Measurements from ENCODE around the gene HDLBP.

The HDLBP gene

GRCh38 chr2:241273210-241274020 lies 42.1 kb downstream of the HDLBP start:
- no peak for DNase-seq (ENCODE audit: low read depth)

DNA sequence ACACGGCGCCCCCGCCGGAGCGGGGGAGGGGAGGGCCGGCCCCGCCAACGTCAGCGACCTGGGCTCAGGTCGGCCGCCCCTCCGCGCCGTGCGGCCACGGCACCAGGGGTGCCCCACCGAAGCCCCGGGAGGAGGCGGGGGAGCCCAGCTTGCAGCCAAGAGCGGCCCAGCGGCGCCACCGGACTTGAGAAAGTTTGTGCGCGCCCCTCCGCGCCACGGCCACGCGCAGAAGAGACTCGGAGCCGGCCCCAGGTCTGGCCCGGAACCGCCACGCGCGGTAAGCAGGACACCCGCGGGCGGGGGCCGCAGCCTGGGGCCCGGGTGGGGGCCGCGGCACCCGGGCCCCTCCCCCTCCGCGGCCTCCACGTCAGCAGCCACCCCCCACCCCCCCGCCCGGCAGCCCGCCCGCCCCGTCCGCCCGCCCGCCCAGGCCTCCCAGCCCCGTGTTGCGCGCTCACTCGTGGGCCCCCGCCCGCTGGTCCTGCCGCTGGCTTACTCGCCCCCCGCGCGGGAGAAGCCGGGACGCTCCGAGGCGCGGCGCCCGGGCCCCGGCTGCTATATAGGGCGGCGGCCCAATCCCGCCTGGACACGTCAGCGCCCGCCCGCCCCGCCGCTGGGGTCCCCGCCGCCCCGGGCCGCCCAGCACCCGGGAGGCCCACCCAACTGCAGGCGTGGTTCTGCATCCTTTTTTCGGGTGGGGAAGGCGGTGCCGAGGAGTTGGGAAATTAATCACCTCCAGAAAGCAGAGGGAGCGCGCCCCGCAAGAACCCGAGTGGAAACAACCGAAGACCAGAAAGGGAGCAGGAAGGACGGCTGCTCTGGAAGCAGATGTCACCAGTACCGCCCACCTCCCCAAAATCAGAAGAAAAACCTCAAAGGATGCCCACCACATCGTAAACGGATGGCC lies 42.9 kb downstream of the HDLBP start:
- peak; percentile 85 for DNase-seq (ENCODE audit: low read depth)

DNA sequence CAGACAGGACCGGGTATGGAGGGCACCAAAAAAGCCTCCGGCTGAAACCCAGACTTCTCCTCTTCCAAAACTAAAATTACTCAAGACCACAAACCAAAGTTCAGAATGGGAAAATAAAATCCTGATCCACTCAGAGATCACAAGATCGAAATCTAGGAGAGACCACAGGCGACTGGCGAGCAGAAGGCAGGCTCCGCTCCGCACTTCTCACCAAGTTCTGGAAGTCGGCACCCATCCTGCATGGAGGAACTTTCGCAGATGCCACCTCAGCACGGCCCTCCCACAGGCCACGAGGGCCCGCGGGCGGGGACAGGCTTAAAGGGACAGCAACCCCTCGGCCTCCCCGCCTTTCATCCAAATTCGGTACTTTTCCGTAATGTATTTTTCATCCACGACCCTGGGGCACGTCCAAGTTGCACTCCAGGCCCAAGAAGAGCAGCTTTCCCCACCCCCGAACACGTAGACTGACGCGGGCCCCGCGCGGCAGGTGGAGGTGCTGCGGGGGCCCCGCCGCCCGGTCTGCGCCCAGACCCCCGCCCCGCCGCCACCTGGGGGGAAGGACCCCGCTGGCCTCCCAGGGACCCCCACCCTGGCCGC lies 43.7 kb downstream of the HDLBP start:
- peak; percentile 90 for DNase-seq (ENCODE audit: low read depth)

DNA sequence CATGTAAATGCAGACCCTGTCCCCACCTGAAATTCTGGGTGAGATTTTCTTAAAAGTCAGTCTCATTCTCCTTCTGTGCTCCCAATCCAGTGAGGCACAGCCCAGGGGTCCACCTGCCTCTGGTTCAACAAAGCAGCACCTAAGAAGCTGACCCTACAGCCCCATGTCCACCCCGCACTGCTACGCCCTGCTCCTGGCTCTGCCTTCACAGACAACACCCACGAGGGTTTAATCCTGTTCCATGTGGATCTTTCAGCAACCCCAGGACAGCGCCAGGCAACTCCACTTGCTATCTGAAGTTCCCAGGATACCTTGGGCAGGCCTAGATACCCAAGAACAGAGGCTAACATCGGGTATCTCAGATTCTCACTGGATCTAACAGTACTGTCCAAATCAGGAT lies 44.9 kb downstream of the HDLBP start:
- no peak for DNase-seq (ENCODE audit: low read depth)

DNA sequence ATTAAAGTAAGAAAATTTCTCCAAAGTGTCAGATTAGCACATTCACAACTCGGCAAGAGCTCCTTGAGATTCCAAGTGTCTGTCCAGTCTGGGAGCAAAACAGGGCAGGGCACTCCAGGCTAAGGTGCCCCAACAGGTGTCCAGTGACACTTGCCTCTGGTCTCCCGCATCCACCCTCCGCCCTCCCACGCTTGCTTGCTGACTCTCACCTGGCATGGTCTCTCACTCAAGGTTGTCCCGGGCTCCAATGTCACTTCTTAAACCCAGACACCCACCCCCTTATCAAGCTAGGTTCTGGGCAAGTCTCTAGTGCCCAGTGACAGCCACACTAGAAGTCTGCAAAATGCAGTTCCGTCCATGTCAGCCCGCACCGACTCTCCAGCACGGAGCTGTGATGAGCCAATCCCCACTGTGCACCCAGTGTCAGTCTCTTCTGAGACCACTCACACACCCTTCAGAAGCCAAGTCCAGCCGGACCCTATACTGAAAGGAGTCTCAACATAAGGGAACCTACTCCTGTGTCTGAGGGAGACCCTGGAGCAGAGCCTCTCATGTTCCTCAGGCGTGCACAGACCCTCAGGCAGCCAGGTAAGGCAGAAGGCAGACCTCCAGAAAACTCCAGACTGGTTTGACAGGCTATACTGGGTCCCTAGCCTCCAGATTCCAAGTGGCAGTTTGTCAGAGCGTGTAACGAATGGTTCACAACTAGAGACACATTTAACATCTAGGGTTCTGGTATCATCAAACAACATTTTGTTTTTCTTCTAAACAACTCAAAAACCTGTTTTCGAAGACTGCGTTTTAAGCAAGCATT lies 45.6 kb downstream of the HDLBP start:
- DNase-seq (ENCODE audit: low read depth) = no peak

DNA sequence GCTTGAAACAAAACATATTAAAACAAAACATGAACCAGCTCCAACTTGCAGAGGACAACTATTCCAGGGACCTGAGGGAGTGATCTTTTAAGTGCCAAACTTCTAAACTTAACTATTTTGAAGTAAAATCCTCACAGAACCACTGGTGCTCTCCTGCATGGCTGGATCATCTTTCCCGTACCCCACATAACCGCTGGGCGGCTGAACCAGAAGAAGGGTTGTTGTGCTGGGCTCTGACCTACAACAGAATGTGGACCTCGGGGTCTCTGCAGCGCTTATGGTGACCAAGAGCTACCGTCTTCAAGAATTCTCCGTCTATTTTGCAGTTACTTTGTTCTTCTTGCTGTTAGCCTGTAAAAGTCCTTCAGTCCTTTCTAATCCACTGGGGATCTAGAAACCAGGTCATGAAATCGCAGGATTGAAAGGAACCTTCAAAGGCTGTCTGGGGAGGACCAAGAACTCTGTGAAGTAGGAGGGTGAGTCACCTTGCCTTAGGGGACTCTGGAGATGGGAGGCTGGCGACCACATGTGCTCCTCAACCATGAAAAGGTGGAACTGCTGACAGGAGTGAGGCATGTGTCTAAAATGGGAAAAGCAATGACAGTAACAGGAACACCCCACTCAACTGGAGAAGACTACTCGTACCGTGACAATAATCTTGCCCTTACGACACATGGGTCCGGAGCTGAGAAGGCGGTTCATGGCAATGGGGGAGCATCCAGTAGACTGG lies 46.6 kb downstream of the HDLBP start:
- peak; percentile 83 for DNase-seq (ENCODE audit: low read depth)

DNA sequence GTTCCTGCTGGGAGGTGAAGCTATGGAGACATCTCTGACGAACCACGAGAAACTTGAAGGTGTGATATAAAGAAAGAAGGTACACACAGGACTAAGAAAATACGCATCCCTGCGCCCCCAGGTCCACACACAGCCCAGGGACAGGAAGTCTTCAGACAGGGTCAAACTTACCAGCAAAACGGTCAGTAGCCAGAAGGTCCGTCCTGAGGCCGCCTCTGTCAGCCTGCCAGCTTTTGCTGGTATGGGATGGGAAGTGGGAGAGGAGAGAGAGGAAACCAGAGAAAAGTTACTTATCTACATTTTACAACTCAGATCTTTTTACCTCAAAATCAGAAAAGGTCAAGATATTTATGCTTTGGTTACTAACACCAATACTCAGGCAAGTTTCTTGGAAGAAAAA lies 47.2 kb downstream of the HDLBP start:
- peak; percentile 16 for DNase-seq (ENCODE audit: low read depth)

- DNase-seq (ENCODE audit: low read depth) = no peak
Observed at GRCh38 chr2:241267249-241268067, 48.0 kb downstream of the HDLBP start.

DNA sequence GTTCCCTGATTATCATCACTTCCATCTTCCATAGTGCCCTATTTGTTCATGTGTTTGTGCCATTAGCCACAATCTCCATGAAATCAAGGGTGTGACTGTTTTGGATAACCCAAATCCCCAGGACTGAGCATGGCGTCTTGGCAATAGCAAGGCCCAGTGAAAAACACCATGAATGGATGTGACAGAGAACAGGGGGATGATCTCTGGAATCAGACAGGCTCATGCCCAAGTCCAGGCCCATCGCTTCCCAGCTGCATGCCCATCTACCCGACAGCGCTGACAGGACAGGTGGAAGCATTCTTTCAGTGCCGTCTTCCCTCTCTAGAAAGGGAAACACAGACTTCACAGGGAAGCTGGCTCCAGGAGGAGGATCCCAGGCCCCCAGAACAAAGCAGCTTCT lies 50.0 kb downstream of the HDLBP start:
- no peak for DNase-seq (ENCODE audit: low read depth)

GRCh38 chr2:241263061-241263460 lies 52.4 kb downstream of the HDLBP start:
- no peak for DNase-seq (ENCODE audit: low read depth)

GRCh38 chr2:241261628-241262027 lies 53.8 kb downstream of the HDLBP start:
- no peak for DNase-seq (ENCODE audit: low read depth)

- DNase-seq (ENCODE audit: low read depth) = no peak
Observed at GRCh38 chr2:241260911-241261310, 54.6 kb downstream of the HDLBP start.

- DNase-seq (ENCODE audit: low read depth) = peak; percentile 36
Observed at GRCh38 chr2:241258505-241259280, 56.8 kb downstream of the HDLBP start.

DNA sequence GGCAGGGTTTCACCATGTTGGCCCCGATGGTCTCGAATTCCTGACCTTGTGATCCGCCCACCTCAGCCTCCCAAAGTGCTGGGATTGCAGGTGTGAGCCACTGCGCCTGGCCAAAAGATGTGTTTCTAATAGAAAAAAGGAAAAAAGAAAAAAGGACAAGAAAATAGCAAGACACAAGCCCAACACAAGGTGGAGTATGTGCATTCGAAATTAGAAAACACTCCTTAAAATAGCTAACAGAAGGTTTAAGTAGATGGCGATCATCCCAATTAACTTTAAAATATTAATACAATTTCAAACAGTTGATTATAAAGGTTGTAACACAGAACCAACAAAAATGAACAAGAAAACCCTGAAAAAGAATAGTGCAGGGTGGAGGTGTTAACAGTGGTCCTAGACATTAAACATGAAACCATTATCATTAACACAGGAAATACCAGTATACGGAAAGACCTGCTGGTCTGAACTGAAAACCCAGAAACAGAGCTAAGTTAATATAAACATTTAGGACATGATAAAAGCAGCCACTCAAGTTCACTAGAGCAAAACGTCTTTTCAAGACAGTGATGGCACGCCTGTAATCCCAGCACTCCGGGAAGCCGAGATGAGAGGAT lies 57.9 kb downstream of the HDLBP start:
- no peak for DNase-seq (ENCODE audit: low read depth)

- no peak for DNase-seq (ENCODE audit: low read depth)
Observed at GRCh38 chr2:241256168-241256545, 59.3 kb downstream of the HDLBP start.

- no peak for DNase-seq (ENCODE audit: low read depth)
Observed at GRCh38 chr2:241255542-241256167, 59.8 kb downstream of the HDLBP start.

DNA sequence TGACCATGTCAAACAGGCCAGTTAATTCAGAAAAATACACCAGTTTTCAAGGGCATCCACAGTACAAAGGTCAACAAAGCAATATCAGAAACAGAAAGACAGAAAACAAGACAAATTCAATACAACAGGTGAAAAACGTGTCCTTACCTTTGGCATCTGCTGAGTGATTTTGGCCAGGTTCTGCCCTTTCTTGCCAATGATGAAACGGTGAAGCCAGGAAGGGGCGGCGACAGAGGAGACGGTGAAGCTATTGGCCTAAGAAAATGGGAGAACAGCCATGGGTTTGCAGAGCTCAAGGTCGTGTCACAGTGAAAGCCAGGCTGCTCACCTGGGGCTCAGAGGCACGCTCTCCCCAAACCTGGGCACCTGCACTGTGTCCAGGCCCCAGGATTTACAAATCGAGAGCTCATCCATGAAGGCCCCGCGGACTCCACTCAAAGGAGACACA lies 60.5 kb downstream of the HDLBP start:
- no peak for DNase-seq (ENCODE audit: low read depth)

DNA sequence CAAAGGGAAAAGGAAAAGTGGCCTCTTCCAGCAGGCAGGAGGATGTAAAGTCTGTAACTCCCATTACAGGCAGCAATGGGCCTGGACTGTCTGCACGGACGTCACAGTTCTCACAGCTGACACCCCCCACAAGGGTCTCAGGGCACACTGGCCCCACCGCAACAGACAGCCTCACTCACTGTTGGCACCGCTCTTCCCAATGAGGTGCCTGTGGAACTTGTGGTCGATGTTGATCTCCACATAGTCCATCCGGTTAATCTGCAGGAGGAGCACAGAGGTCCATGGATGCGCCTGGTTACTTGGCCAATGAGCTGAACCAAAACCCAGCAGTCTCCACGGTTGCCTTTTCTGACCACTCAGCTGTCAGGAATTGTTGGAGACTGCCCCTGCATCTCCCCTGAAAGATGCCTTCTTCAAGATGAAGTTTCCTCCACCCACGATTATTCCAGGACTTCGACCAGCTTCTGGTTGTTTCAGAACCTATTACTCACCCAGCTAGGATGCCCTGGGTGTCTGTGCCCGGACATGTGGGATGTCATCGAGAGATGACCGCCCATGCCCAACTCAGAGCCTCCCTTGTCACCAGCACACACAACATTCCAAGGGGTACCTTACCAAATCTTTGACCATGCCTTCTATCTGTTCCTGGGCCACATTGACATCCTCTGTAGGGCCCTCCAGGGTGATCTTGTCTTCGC lies 62.5 kb downstream of the HDLBP start:
- DNase-seq (ENCODE audit: low read depth) = no peak

All from EH (cell line).